Mesodermal cell (in vitro differentiated cells): ENCODE results near the gene LMBR1.
"Not testable (repeated sequence)": the region's sequence is repeated elsewhere in the genome, so short reads cannot be mapped to it uniquely, and the experiment has no call there.

Source experiments
- H3K27ac ChIP-seq: 2 replicates; pipeline ENCODE4 v1.7.0; 2013; ENCODE audit warnings: mild to moderate bottlenecking, low read depth, low read length, moderate library complexity; ENCODE audit not compliant: severe bottlenecking
- H3K36me3 ChIP-seq: 2 replicates; pipeline ENCODE4 v1.7.1; 2013; ENCODE audit warnings: mild to moderate bottlenecking, low read length, moderate library complexity; ENCODE audit not compliant: control insufficient read depth, insufficient read depth
- H3K4me1 ChIP-seq: one replicate; pipeline ENCODE4 v1.7.1; 2013; ENCODE audit warnings: mild to moderate bottlenecking, low read length; ENCODE audit not compliant: insufficient read depth, control insufficient read depth, poor library complexity, severe bottlenecking
- H3K4me3 ChIP-seq: 2 replicates; pipeline ENCODE4 v1.7.0; 2013; ENCODE audit warnings: low read length, control low read depth, mild to moderate bottlenecking; ENCODE audit not compliant: insufficient read depth, poor library complexity, severe bottlenecking; ENCODE audit errors: extremely low read depth
- H3K9me3 ChIP-seq: 2 replicates; pipeline ENCODE4 v1.7.1; 2013; ENCODE audit warnings: mild to moderate bottlenecking, low read length, moderate library complexity; ENCODE audit not compliant: control insufficient read depth
- WGBS, 2 experiments: methylation state at CpG; one replicate each; pipeline ENCODE4 v1.1.5; 2013; ENCODE audit warnings: missing lambda C conversion rate in 2 of 2; ENCODE audit not compliant: insufficient coverage in 2 of 2; 5-methylcytosine and 5-hydroxymethylcytosine counted together

LMBR1 gene

DNA sequence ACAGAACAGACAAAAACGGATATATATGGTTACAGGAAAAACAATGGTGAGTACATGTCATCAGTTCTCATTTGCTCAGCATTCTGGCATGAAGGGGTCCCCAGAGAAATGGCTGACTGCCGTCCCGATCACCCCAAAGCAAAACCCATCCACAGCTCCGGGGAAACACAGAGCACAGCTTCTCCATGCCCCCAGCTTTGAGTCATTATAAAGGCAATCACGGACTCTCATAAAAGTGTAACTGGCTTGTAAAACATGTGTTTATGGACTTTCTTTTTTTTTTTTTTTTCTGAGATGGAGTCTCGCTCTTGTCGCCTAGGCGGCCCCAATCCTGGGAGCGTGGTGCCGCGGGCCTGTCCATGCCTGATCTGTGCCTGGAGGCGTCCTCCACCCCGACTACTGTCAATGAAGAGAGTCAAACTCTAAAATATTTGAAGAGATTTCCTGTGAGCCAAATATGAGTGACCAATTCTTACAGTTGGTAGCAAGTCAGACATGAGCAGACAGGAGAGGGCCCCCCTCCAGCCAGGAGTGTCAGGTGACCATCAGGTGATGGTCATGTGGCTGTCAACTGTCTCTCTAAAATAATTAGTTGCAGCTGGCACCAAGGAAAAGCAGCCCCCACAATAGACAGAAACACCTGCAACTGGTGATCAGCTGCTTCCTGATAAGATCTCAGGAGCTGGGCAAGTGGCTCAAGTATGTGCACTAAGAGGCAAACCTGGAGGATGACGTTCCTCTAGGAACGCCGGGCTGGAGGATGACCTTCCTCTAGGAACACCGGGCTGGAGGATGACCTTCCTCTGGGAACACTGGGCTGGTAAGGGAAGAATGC is 34.8 kb upstream of the LMBR1 start:
- Histone ChIP-seq H3K4me1 (no peaks in the 10 kb centered on the region), H3K4me3 (no peak overlapping the region), H3K27ac (no peak overlapping the region), H3K9me3 (no peaks in the 10 kb centered on the region), H3K36me3 (no peaks in the 10 kb centered on the region)
- 82 to 89% methylated on average over 8 to 15 of the region's 17 CpGs for WGBS, 2 experiments

DNA sequence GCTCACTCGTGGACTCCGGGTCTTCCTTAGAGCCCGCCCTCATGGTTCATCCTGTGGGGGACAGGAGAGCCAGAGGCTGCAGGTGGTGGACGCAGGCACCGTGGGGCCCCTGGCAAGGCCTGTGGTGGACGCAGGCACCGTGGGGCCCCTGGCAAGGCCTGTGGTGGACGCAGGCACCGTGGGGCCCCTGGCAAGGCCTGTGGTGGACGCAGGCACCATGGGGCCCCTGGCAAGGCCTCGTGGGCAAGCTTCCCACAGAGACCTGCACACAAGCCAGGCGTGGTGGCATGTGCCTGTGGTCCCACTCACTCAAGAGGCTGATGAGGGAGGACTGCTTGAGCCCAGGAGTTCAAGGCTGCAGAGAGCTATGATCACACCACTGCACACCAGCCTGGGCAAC is 32.8 kb upstream of the LMBR1 start:
- not testable (repeated sequence) for H3K27ac ChIP-seq, H3K9me3 ChIP-seq, H3K4me1 ChIP-seq, H3K36me3 ChIP-seq, H3K4me3 ChIP-seq
- 88 to 95% methylated on average over 6 to 12 of the region's 12 CpGs for WGBS, 2 experiments

DNA sequence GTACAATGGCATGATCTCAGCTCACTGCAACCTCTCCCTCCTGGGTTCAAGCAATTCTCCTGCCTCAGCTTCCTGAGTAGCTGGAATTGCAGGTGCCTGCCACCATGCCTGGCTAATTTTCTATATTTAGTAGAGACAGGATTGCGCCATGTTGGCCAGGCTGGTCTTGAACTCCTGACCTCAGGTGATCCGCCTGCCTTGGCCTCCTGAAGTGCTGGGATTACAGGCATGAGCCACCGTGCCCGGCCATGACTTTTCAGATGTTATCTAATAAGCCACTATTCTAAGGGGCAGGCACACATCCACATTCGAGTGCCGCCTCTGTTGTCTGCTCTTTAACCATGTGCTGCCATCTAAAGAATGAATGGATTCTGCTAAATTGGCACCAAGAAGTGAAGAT is 29.3 kb upstream of the LMBR1 start:
- H3K9me3 ChIP-seq, H3K4me3 ChIP-seq, H3K27ac ChIP-seq, H3K36me3 ChIP-seq, H3K4me1 ChIP-seq: not testable (repeated sequence)
- 79 to 93% methylated on average over 4 to 6 of the region's 6 CpGs for WGBS, 2 experiments

DNA sequence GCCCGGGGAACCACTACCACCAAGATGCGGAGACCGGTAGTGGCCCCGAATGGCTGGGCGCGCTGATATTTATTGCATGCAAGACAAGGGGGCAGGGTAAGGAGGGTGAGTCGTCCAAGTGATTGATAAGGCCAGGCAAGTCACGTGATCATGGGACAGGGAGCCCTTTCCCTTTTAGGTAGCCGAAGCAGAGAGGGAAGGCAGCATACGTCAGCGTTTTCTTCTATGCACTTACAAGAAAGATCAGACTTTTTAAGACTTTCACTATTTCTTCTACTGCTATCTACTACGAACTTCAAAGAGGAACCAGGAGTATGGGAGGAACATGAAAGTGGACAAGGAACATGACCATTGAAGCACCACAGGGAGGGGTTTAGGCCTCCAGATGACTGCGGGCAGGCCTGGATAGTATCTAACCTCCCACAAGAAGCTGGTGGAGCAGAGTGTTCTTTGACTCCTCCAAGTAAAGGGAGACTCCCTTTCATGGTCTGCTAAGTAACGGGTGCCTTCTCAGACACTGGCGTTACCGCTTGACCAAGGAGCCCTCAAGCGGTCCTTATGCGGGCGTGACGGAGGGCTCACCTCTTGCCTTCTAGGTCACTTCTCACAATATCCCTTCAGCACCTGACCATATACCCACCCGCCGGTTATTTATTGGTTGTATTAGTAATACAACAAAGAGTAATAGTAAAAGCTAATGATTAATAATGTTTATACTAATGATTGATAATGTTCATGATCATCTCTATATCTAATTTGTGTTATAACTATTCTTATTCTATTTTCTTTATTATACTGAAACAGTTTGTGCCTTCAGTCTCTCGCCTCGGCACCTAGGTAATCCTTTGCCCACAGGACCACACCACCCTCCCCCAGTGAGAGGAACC is 27.7 kb upstream of the LMBR1 start:
- H3K4me3 ChIP-seq, H3K27ac ChIP-seq, H3K36me3 ChIP-seq, H3K4me1 ChIP-seq, H3K9me3 ChIP-seq: not testable (repeated sequence)
- 89 to 99% methylated on average over 10 to 18 of the region's 24 CpGs for WGBS, 2 experiments

DNA sequence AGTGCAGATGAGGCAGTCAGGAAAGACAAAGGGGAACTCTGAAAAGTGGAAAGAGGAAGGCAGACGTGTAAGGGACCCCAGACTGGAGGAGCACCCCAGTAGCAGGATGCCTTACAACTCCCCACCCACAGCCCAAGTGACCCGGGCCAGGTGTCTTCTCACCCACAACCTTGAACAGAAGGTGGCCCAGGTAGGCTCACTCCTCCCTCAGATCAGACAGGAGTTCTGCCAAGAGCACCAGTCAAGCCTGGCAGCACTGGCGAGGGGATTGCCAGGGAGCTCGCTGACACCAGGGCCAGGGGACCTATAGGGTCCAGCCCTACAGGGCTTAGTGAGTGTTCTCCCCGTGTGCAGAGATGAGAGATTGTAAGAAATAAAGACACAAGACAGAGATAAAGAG is 27.1 kb upstream of the LMBR1 start:
- WGBS, 2 experiments, result 70 to 93% methylated on average over 4 of the region's 5 CpGs
- Histone ChIP-seq H3K4me1 (no peaks in the 10 kb centered on the region), H3K27ac (no peak overlapping the region), H3K4me3 (no peak overlapping the region), H3K9me3 (no peaks in the 10 kb centered on the region), H3K36me3 (no peaks in the 10 kb centered on the region)

DNA sequence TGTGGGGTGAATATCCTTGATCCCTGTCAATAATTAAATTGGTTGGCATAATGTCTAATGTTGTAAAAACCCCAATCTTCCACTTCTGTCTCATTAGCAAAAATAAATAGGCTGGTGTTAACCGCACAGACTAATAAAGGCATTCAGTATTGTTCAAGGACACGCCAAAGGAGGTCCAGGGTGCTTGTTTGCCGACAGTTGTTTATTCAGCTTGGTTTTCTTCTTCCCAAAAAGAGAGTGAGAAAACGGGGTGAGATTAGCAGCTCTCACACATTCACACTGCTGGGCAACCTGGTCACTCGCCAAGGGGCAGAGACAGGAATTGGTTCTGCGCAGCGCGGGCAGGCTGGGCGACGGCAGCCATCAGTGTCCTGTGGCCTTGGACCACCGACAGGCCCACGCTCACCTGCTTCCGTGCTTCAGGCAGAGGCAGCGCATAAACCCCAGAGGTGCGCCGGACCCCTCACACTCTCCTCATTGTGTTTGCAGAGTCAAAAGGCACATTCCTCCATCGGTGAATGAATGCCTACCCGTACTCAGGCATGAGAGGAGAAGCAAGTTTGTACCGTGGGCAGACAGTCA is 26.2 kb upstream of the LMBR1 start:
- Histone ChIP-seq H3K9me3 (no peaks in the 10 kb centered on the region), H3K27ac (no peak overlapping the region), H3K4me1 (no peaks in the 10 kb centered on the region), H3K36me3 (no peaks in the 10 kb centered on the region), H3K4me3 (no peak overlapping the region)
- 90 to 91% methylated on average over 14 to 18 of the region's 19 CpGs for WGBS, 2 experiments

DNA sequence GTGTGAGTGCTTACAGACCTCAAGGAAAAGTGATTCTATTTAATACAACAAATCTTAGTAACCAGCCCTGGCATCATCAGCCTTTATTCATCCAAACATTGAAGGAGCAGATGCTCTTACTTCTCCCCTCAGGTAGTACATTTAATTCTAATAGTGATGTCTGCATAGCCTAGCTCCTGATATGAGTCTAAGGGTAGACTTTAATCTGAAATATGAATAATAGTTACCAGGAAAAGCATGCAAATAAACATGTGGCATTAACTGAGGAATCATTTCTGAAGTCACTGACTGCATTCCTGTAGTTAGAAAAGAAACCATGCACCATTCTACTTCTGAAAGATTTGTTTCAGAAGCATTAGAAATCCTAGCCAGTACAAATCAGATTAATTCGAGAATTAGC is 25.7 kb upstream of the LMBR1 start:
- no peaks in the 10 kb centered on the region for H3K36me3 ChIP-seq
- H3K9me3 ChIP-seq, result no peaks in the 10 kb centered on the region
- H3K27ac ChIP-seq, result no peak overlapping the region
- no CpG with 5 or more reads among the region's 1 CpG for WGBS, 2 experiments
- no peaks in the 10 kb centered on the region for H3K4me1 ChIP-seq
- H3K4me3 ChIP-seq, result no peak overlapping the region

DNA sequence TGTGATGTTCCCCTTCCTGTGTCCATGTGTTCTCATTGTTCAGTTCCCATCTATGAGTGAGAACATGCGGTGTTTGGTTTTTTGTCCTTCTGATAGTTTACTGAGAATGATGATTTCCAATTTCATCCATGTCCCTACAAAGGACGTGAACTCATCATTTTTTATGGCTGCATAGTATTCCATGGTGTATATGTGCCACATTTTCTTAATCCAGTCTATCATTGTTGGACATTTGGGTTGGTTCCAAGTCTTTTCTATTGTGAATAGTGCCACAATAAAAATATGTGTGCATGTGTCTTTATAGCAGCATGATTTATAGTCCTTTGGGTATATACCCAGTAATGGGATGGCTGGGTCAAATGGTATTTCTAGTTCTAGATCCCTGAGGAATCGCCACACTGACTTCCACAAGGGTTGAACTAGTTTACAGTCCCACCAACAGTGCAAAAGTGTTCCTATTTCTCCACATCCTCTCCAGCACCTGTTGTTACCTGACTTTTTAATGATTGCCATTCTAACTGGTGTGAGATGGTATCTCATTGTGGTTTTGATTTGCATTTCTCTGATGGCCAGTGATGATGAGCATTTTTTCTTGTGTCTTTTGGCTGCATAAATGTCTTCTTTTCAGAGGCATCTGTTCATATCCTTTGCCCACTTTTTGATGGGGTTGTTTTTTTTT is 16.7 kb upstream of the LMBR1 start:
- no CpG with 5 or more reads among the region's 3 CpGs for WGBS, 2 experiments
- H3K4me3 ChIP-seq, H3K9me3 ChIP-seq, H3K4me1 ChIP-seq, H3K27ac ChIP-seq, H3K36me3 ChIP-seq: not testable (repeated sequence)

DNA sequence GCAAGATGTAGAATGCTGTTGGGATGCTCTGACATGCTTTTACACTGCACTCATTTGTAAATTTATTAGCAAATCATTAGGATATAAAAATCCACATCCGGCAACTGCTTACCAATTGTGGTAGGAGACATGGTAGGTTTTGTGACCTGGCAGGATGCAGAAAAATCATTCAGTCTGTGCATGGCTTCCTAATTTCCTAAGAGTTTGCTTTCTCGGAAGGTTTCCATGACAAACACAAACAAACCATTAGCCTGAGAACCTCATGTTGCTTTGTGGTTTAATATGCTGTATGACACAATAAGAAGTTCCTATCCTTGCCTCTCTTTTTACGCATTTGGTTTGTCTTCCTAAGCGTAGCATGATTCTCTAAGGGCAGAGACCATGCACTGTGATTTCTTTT is 14.7 kb upstream of the LMBR1 start:
- Histone ChIP-seq H3K4me1 (no peaks in the 10 kb centered on the region), H3K4me3 (no peak overlapping the region), H3K27ac (no peak overlapping the region), H3K9me3 (no peaks in the 10 kb centered on the region), H3K36me3 (no peaks in the 10 kb centered on the region)
- 100% methylated on average over 2 of the region's 4 CpGs; no CpG with 5 or more reads in 1 of the 2 experiments for WGBS, 2 experiments

DNA sequence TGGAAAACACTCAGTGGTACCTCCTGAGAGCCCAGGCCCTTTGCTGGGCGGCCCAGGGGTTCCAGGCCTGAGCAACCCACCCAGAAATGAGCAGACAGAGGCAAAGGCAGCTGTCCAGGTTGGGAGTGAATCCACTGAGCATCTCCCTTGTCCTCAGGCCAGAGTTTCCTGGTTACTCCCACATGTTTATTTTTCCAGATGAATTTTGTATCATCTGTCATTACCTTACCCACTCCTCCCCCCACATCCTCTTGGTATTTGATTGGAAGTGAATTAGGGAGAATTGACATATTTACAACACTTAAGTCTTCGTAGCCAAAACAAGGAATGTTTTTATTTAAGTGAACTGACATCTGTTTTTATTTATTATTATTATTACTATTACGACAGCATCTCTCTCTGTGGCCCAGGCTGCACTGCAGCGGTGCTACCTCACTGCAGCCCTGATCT is 13.2 kb upstream of the LMBR1 start:
- Histone ChIP-seq H3K9me3 (no peaks in the 10 kb centered on the region), H3K27ac (no peak overlapping the region), H3K36me3 (no peaks in the 10 kb centered on the region), H3K4me3 (no peak overlapping the region), H3K4me1 (no peaks in the 10 kb centered on the region)
- WGBS, 2 experiments, result 79 to 90% methylated on average over 3 of the region's 4 CpGs
